OCI-LY1 (cell line): ENCODE results near the gene HOXC13.

Source experiments
- CTCF ChIP-seq: fragments of 200-600 bp; sonication (generic), shearing (Covaris generic); IDR thresholded peaks from 2 replicates; pipeline ENCODE4 v1.5.1; 2017; ENCODE audit warnings: mild to moderate bottlenecking, antibody characterized with exemption, low read length, moderate library complexity, mixed read lengths
- EZH2 ChIP-seq: fragments of 200-600 bp; sonication (generic), shearing (Covaris generic); IDR thresholded peaks from 2 replicates; pipeline ENCODE4 v1.8.0; 2017; ENCODE audit warnings: borderline replicate concordance, mixed run types, mild to moderate bottlenecking, antibody characterized with exemption, low read length, moderate library complexity, mixed read lengths

GRCh38 chr12:53928054-53928835, 10.4 kb upstream of the HOXC13 start:
- TF ChIP-seq CTCF = no peak
- TF ChIP-seq EZH2 = no peak
